Liver (tissue), 9 donors: ENCODE measurements around the gene DEK. TPM values are rescaled to one million over a fixed set of nuclear protein-coding genes. Genes with fewer than 3 reads are reported as not detected.

Source experiments
- DNase-seq: peaks from one replicate; pipeline ENCODE4 v3.0.0-alpha.2; 2017; ENCODE audit warnings: low spot score
- H3K27ac ChIP-seq, 2 donors: one replicate each; pipeline ENCODE4 v1.7.0; 2013; ENCODE audit warnings: inconsistent platforms in 2 of 2, low read length in 2 of 2, control low read depth in 1 of 2, low read depth in 1 of 2, mild to moderate bottlenecking in 1 of 2
- H3K27me3 ChIP-seq, 4 donors: one replicate each; pipeline versions ENCODE4 v1.6.1 to v1.7.0; 2013; ENCODE audit warnings: low read length in 3 of 4, inconsistent platforms in 1 of 4, mild to moderate bottlenecking in 1 of 4, moderate library complexity in 1 of 4; ENCODE audit not compliant: control insufficient read depth in 4 of 4, insufficient read depth in 4 of 4
- H3K36me3 ChIP-seq, 4 donors: one replicate each; pipeline versions ENCODE4 v1.6.1 to v1.7.0; 2013; ENCODE audit warnings: low read length in 3 of 4, mild to moderate bottlenecking in 3 of 4, low read depth in 1 of 4, moderate library complexity in 1 of 4; ENCODE audit not compliant: control insufficient read depth in 4 of 4, insufficient read depth in 3 of 4
- H3K4me1 ChIP-seq, 4 donors: one replicate each; pipeline versions ENCODE4 v1.6.1 to v1.7.0; 2013; ENCODE audit warnings: low read length in 3 of 4, mild to moderate bottlenecking in 3 of 4, moderate library complexity in 1 of 4; ENCODE audit not compliant: control insufficient read depth in 4 of 4, insufficient read depth in 4 of 4
- H3K4me3 ChIP-seq, 3 donors: one replicate each; pipeline versions ENCODE4 v1.6.1 to v1.7.0; 2013; ENCODE audit warnings: low read length in 3 of 3, control low read depth in 1 of 3, low read depth in 1 of 3, mild to moderate bottlenecking in 1 of 3
- H3K9ac ChIP-seq, 2 donors: one replicate each; pipeline ENCODE4 v1.7.0; 2013; ENCODE audit warnings: low read length in 2 of 2, mild to moderate bottlenecking in 2 of 2, moderate library complexity in 2 of 2, control low read depth in 1 of 2, low read depth in 1 of 2
- H3K9me3 ChIP-seq, 4 donors: one replicate each; pipeline versions ENCODE4 v1.6.1 to v1.7.0; 2013; ENCODE audit warnings: low read length in 3 of 4; ENCODE audit not compliant: control insufficient read depth in 4 of 4
- ATF3 ChIP-seq: IDR thresholded peaks from 2 replicates; pipeline ENCODE4 v1.6.1; 2016; ENCODE audit warnings: antibody characterized with exemption
- EGR1 ChIP-seq, 2 donors: IDR thresholded peaks; 2 replicates each; pipeline ENCODE4 v1.6.1; 2016 to 2018; ENCODE audit warnings: antibody characterized with exemption in 2 of 2, low read depth in 2 of 2
- FOXA1 ChIP-seq: IDR thresholded peaks from 2 replicates; pipeline ENCODE4 v1.6.1; 2016; ENCODE audit warnings: antibody characterized with exemption
- FOXA2 ChIP-seq: IDR thresholded peaks from 2 replicates; pipeline ENCODE4 v1.6.1; 2016; ENCODE audit warnings: antibody characterized with exemption
- GABPA ChIP-seq, 2 donors: IDR thresholded peaks in 1 of 2; conservative IDR thresholded peaks in 1 of 2; 2 replicates each; pipeline ENCODE4 v1.6.1; 2016; ENCODE audit warnings: antibody characterized with exemption in 2 of 2, mild to moderate bottlenecking in 1 of 2, moderate library complexity in 1 of 2
- HNF4A ChIP-seq, 2 donors: conservative IDR thresholded peaks; 2 replicates each; pipeline ENCODE4 v1.6.1; 2016; ENCODE audit warnings: antibody characterized with exemption in 2 of 2, mild to moderate bottlenecking in 2 of 2
- HNF4G ChIP-seq: IDR thresholded peaks from 2 replicates; pipeline ENCODE4 v1.6.1; 2016; ENCODE audit warnings: antibody characterized with exemption
- JUND ChIP-seq, 2 donors: IDR thresholded peaks; 2 replicates each; pipeline ENCODE4 v1.6.1; 2016; ENCODE audit warnings: antibody characterized with exemption in 2 of 2
- MAX ChIP-seq: IDR thresholded peaks from 2 replicates; pipeline ENCODE4 v1.6.1; 2016; ENCODE audit warnings: antibody characterized with exemption
- NR2F2 ChIP-seq: IDR thresholded peaks from 2 replicates; pipeline ENCODE4 v1.6.1; 2016; ENCODE audit warnings: antibody characterized with exemption
- RAD21 ChIP-seq, 2 donors: IDR thresholded peaks; 2 replicates each; pipeline ENCODE4 v1.6.1; 2016; ENCODE audit warnings: antibody characterized with exemption in 2 of 2, mild to moderate bottlenecking in 2 of 2
- RXRA ChIP-seq, 2 donors: IDR thresholded peaks; 2 replicates each; pipeline ENCODE4 v1.6.1; 2017 to 2018; ENCODE audit warnings: antibody characterized with exemption in 2 of 2, mild to moderate bottlenecking in 1 of 2
- TAF1 ChIP-seq: conservative IDR thresholded peaks from 2 replicates; pipeline ENCODE4 v1.6.1; 2016; ENCODE audit warnings: antibody characterized with exemption, mild to moderate bottlenecking
- YY1 ChIP-seq: IDR thresholded peaks from 2 replicates; pipeline ENCODE4 v1.6.1; 2016; ENCODE audit warnings: antibody characterized with exemption, mild to moderate bottlenecking
- WGBS: extraction: QIAGEN DNeasy Blood & Tissue Kit; methylation state at CpG from one replicate; pipeline ENCODE4 v1.1.7; 2013; 5-methylcytosine and 5-hydroxymethylcytosine counted together
- polyA plus RNA-seq, 2 donors: library from polyadenylated mRNA; stranded (reverse) in 1 of 2; unstranded in 1 of 2; fragments of 200-250 nt in 1 of 2; fragments of >200 nt in 1 of 2; fragmentation: Nextera tagmentation in 1 of 2; extraction: Ambion mirVana in 1 of 2; gene quantifications; one replicate each; pipeline versions ENCODE4 v1.2.1 to v1.2.3, GENCODE V29; 2013 to 2015
- total RNA-seq, 2 donors: library from RNA; depleted of rRNA; stranded (reverse); fragments of >200 nt; gene quantifications; one replicate each; pipeline ENCODE4 v1.2.3, GENCODE V29; 2014
- TF ChIP-seq, protein P1 (sequence below): IDR thresholded peaks from 2 replicates; pipeline ENCODE4 v1.6.1; 2016; ENCODE audit warnings: antibody characterized with exemption
- TF ChIP-seq, protein P2 (sequence below): fragments of 150-350 bp; IDR thresholded peaks from 2 replicates; pipeline ENCODE4 v1.5.1; 2017; ENCODE audit warnings: improper control_type of control experiment, low read depth, low read length; ENCODE audit not compliant: missing input control
- TF ChIP-seq, protein P3 (sequence below): IDR thresholded peaks from 2 replicates; pipeline ENCODE4 v1.6.1; 2016; ENCODE audit warnings: antibody characterized with exemption, mild to moderate bottlenecking
- donor health status: healthy.
- donor health status: healthy.
- donor health status: healthy.
- donor health status: healthy.
- donor health status: healthy.

DEK gene
- total and polyA plus RNA-seq, 4 donors, result 19.7 to 92.6 (median 26.8) TPM

GRCh38 chr6:18246205-18246604, 18.1 kb downstream of the DEK start:
- peaks cover 0 to 36% (median 25%) of the 10 kb centered on the region in 4 donors for H3K36me3 ChIP-seq
- DNase-seq, result no peak
- H3K9me3 ChIP-seq, result no peaks in the 10 kb centered on the region
- TF ChIP-seq YY1, result no peak
- H3K4me3 ChIP-seq, result no peak overlapping the region
- H3K27me3 ChIP-seq, result no peaks in the 10 kb centered on the region
- no peak overlapping the region for H3K9ac ChIP-seq
- H3K4me1 ChIP-seq, result no peaks in the 10 kb centered on the region
- H3K27ac ChIP-seq, result no peak overlapping the region

DNA sequence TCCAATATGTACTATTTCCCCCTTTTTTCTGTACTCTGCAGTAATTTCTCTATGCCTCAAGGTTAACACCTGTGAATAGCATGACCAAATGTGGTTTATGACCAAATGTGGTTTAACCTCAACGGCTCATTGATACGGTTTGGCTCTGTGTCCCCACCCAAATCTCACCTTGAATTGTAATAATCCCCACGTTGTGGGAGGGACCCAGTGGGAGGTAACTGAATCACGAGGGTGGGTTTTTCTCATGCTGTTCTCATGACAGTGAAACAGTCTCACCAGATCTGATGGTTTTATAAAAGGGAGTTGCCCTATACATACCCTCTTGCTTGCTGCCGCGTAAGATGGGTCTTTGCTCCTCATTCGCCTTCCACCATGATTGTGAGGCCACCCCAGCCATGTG, 18.7 kb downstream of the DEK start:
- no peaks in the 10 kb centered on the region for H3K9me3 ChIP-seq
- peaks cover 2 to 35% (median 25%) of the 10 kb centered on the region in 4 donors for H3K36me3 ChIP-seq
- no peak overlapping the region for H3K4me3 ChIP-seq
- no peak for DNase-seq
- WGBS, result 84% methylated on average over 7 of the region's 7 CpGs
- no peak overlapping the region for H3K27ac ChIP-seq
- TF ChIP-seq HNF4A (conservative IDR thresholded peaks at IDR 0.05) (no peak), RAD21 (IDR thresholded peaks at IDR 0.05) (no peak), JUND (IDR thresholded peaks at IDR 0.05) (no peak), FOXA1 (no peak), TAF1 (no peak), ATF3 (no peak), FOXA2 (no peak), NR2F2 (no peak), HNF4G (no peak), EGR1 (IDR thresholded peaks at IDR 0.05; ENCODE audit: low read depth in 2 of 2) (no peak), YY1 (no peak), MAX (no peak), RXRA (IDR thresholded peaks at IDR 0.05) (no peak), GABPA (IDR thresholded peaks at IDR 0.05 in 1 of 2, conservative IDR thresholded peaks at IDR 0.05 in 1 of 2) (no peak)
- TF ChIP-seq, protein P1, sequence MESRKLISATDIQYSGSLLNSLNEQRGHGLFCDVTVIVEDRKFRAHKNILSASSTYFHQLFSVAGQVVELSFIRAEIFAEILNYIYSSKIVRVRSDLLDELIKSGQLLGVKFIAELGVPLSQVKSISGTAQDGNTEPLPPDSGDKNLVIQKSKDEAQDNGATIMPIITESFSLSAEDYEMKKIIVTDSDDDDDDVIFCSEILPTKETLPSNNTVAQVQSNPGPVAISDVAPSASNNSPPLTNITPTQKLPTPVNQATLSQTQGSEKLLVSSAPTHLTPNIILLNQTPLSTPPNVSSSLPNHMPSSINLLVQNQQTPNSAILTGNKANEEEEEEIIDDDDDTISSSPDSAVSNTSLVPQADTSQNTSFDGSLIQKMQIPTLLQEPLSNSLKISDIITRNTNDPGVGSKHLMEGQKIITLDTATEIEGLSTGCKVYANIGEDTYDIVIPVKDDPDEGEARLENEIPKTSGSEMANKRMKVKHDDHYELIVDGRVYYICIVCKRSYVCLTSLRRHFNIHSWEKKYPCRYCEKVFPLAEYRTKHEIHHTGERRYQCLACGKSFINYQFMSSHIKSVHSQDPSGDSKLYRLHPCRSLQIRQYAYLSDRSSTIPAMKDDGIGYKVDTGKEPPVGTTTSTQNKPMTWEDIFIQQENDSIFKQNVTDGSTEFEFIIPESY, result no peak
- TF ChIP-seq, protein P2, sequence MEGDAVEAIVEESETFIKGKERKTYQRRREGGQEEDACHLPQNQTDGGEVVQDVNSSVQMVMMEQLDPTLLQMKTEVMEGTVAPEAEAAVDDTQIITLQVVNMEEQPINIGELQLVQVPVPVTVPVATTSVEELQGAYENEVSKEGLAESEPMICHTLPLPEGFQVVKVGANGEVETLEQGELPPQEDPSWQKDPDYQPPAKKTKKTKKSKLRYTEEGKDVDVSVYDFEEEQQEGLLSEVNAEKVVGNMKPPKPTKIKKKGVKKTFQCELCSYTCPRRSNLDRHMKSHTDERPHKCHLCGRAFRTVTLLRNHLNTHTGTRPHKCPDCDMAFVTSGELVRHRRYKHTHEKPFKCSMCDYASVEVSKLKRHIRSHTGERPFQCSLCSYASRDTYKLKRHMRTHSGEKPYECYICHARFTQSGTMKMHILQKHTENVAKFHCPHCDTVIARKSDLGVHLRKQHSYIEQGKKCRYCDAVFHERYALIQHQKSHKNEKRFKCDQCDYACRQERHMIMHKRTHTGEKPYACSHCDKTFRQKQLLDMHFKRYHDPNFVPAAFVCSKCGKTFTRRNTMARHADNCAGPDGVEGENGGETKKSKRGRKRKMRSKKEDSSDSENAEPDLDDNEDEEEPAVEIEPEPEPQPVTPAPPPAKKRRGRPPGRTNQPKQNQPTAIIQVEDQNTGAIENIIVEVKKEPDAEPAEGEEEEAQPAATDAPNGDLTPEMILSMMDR, result no peak
- TF ChIP-seq, protein P3, sequence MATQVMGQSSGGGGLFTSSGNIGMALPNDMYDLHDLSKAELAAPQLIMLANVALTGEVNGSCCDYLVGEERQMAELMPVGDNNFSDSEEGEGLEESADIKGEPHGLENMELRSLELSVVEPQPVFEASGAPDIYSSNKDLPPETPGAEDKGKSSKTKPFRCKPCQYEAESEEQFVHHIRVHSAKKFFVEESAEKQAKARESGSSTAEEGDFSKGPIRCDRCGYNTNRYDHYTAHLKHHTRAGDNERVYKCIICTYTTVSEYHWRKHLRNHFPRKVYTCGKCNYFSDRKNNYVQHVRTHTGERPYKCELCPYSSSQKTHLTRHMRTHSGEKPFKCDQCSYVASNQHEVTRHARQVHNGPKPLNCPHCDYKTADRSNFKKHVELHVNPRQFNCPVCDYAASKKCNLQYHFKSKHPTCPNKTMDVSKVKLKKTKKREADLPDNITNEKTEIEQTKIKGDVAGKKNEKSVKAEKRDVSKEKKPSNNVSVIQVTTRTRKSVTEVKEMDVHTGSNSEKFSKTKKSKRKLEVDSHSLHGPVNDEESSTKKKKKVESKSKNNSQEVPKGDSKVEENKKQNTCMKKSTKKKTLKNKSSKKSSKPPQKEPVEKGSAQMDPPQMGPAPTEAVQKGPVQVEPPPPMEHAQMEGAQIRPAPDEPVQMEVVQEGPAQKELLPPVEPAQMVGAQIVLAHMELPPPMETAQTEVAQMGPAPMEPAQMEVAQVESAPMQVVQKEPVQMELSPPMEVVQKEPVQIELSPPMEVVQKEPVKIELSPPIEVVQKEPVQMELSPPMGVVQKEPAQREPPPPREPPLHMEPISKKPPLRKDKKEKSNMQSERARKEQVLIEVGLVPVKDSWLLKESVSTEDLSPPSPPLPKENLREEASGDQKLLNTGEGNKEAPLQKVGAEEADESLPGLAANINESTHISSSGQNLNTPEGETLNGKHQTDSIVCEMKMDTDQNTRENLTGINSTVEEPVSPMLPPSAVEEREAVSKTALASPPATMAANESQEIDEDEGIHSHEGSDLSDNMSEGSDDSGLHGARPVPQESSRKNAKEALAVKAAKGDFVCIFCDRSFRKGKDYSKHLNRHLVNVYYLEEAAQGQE, result no peak
- no peaks in the 10 kb centered on the region for H3K4me1 ChIP-seq
- H3K27me3 ChIP-seq, result no peaks in the 10 kb centered on the region
- no peak overlapping the region for H3K9ac ChIP-seq
